Stimulated activated CD8-positive, alpha-beta memory T cell treated with anti-CD3 and anti-CD28 coated beads, Interleukin-4, amount 100 ng/mL, for 1 hour (primary cell): ENCODE measurements around the gene ITGAV.

Source experiments
- DNase-seq, 2 donors: peaks; one replicate each; pipeline ENCODE4 v3.0.0-alpha.2; 2020; ENCODE audit warnings: low read depth in 2 of 2, low spot score in 1 of 2

Gene ITGAV

DNA sequence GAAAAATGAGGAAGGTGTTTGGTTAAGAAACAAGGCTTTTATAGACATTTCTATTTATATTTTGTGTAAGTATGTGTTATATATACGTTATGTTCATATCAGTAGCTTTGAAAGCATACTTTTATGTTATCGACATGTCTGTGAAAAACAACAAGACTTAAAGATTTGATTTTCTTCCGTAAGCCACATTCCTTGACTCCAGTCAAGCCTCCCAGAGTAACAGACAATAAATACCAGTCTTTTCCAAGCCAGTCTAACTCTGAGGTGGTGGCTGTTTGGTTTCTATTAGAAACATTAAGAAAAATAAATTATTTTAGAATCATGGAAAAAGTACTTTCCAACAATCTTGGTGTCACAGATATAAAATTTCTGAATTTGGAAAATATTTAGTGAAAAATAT is 16.3 kb upstream of the ITGAV start:
- no peak for DNase-seq

GRCh38 chr2:186575302-186575701 is 14.6 kb upstream of the ITGAV start:
- DNase-seq: no peak

- DNase-seq: no peak
These were observed 14.0 kb upstream of the ITGAV start for GRCh38 chr2:186575856-186576255.

- no peak for DNase-seq
These were observed 13.2 kb upstream of the ITGAV start for GRCh38 chr2:186576614-186577013.

DNA sequence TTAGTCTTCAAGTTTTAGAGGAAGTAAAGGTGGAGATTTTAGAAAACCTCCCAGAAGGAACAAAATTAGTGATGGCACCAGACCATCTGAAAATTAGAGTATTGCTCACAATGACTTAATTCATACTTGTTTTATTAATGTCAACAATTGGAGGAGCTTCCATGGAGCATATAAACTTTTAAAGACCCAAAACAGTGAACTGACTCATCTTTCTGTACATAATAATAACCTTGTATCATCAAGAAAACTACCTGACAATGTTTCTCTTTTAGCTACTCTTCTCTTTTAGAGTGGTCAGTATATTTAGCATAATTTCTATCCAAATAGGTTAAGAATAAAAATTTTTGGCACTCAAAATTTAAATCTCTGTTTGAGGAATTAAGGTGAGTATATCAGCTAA is 7.2 kb upstream of the ITGAV start:
- DNase-seq: no peak

DNA sequence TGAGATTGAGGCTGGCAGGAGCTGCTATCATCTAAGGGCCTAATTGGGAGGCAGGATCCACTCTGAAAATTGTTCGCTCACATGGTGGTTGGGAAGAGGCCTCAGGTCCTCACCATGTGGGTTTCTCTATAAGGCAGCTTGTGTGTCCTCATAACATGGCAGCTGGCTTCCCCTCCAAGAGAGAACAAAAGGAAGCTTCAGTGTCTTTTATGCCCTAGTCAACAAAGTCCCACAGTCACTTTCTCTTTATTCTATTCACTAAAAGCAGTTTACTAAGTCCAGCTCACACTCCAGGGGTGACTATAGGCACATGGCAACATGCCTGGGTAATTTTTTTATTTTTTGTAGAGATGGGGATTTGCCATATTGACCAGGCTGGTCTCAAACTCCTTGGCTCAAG is 5.8 kb upstream of the ITGAV start:
- DNase-seq: no peak

GRCh38 chr2:186588421-186588820 is 1.4 kb upstream of the ITGAV start:
- DNase-seq: no peak

DNA sequence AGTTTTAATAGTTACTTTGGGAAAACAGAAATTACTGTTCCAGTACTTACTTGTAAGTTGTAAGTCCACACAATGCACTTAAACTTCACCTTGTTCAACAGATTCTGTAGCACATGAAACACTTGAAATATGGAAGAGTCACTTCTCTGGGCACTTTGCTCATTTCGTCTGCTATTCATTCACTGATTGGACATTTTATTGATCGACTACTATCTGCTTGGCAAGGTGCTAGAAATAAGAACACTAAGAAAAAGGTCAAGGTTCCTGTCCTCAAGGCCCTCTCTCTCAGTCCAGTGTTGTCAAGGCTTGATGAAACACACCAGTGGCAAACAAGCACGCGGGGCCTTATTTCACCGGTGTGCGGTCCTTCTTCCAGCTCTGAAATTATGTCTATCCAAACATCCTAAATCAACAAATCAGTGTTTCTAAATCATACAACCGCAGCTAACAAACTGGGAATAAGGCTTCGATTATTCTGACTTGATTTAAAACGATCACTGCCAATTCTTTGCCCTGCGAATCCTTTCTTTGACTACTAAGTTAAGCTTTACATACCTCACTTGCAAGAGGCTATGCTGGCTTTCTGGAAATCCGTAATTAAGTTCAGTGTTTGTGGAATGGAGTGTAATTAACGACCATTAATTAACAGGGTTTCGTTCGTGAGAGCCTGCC is 780 bp upstream of the ITGAV start:
- DNase-seq: no peak

GRCh38 chr2:186590350-186590758 is 498 bp downstream of the ITGAV start:
- DNase-seq: no peak

DNA sequence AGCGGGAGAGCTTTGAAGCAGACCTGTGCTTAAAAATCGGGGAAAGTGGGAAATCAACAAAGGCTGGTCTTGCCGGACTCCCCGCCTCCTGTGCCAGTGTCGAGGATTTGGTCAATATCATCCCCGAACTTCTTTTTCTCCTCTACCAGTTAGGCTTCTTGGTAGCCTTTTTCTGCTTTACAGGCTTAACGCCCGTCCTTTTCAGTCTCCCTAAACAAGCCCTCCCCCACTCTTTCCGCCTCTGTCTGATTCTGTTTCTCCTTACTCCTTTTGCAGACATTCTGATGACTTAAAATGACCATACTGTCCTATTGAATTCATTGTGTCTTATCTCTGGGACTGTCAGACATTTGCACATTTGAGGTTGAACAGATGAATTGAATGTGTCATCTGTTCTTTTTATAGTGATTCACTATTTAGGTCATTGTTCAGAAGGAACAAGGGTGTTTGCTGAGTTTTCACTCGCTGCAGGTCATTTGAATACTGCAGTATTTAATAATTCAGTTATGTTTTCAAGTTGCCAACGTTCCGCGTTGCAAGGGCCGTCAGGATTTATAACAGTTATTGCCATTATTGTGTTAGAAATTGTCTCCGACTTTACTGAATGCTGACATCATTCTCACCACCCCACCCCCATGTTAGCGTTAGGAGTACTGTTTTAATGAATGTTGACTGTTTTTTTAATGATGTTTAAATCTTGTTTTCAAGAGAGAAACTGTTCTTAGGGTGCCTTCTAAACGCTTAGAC is 1.1 kb downstream of the ITGAV start:
- DNase-seq: peak in 1 of 2 donors; percentile 6

- no peak for DNase-seq
These were observed 1.6 kb downstream of the ITGAV start for GRCh38 chr2:186591506-186591890.

- DNase-seq: no peak
These were observed 2.5 kb downstream of the ITGAV start for GRCh38 chr2:186592137-186592875.

DNA sequence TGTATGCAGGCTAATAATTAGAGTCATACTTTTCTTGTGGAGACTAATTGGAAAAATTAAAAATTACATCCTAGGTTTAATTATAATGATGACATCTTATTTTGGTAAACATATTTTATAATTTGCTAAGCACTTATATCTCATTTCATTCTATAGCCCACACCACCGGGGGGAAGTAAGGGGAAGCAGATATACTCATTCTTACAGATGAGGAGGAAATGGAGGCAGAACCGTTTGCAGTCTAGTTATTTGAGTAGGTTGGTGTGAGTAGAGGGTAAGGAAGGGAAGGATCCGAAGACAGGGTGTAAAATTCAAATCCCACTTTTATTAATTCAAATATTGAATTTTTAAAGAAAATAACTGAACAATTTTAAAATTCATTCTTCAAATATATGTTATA is 3.7 kb downstream of the ITGAV start:
- no peak for DNase-seq

- DNase-seq: no peak
These were observed 4.3 kb downstream of the ITGAV start for GRCh38 chr2:186594001-186594722.

DNA sequence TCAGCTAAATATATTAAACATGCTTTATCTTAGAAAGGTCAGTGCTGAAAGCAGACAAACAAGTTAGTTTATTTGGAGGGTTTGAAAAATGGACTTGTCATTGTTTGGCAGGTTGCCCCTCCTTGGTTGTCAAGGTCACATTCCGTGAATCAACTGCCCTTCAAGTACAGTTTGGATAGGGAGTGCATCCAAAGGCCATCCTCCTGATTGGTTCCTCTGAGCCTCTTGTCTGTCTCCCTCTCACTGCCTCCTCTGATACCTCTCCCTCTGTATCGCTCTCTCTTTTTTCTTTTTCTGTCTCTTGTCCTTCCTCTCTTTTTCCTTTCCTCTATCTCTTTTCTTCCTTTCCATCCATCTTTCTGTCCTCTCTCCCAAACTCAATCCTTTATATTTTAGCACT is 5.4 kb downstream of the ITGAV start:
- no peak for DNase-seq

DNA sequence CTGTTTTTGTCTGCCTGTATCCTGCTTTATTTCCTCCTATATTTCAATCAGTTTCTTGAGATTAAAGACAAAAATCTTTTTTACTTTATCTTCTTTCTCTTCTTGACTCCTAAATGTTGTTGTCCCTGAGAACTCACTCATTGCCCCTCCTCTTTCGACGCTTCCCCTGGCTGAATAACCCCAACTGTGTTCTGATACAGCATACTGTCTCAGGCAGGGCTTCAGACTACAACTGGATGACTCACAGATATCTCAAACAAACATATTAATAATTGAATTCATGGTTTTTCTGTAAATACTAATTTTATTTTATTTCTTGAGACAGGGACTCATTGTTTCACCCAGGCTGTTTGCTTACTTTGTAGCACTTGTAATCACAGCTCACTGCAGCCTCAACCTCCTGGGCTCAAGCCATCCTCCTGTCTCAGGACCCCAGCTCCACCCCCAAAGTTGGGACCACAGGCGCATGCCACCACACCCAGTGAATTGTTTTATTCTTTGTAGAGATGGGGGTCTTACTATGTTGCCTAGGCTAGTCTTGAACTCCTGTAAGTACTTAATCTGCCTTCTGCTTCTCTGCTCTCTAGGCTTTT is 9.4 kb downstream of the ITGAV start:
- DNase-seq: no peak

- no peak for DNase-seq
These were observed 13.4 kb downstream of the ITGAV start for GRCh38 chr2:186603286-186603685.

- DNase-seq: no peak
These were observed 15.2 kb downstream of the ITGAV start for GRCh38 chr2:186605041-186605440.

DNA sequence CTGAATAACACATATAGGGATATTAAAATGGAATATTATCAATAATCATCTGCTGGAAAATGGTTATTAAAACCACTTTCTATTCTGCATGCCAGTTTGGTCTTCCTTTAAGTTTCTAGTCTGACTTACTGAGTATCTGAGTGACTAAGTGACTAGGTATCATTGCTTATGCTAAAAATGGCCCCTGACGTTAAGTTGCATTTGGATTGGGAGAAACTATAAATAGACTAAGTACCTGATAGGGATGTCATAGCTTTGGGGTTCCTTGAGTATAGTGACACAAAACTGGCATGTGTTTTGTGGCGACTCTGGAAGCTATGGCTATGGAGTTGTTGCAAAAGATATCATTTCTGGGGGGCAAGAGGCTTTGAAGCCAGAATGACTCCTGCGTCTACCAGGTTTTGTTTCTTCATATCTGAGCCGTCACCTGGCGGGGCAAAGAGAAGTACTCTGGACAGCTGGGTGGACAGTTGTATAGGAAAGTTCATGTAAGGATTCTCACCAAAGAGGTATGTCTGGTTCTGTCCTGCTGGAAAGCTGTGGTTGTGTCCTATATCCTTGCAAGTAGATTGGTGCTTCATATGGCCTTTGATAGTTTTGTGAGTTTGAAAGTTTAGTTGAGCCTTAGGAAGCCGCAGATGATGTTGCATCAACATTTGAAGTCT is 17.9 kb downstream of the ITGAV start:
- DNase-seq: no peak

DNA sequence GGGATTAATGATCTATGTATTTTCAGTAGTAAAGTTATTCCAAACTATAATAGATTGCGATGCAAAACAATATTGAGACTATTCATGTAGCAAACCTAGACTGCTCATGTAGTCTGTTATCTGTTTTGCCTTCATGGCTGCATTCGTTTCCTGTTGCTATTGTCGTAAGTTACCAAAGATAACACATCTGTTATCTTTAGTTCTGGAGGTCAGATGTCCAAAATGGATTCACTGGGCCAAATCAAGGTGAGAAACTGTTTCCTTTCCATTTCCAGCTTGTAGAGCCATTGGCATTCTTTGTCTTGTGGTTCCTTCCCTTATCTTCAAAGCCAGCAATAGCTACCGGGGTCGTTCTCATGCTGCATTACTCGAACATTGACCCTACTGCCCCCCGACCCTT is 20.9 kb downstream of the ITGAV start:
- DNase-seq: no peak

GRCh38 chr2:186611526-186611925 is 21.7 kb downstream of the ITGAV start:
- no peak for DNase-seq
